ENCODE results near the gene POLR2E. TPM values are rescaled to one million over a fixed set of nuclear protein-coding genes. Genes with fewer than 3 reads are reported as not detected.

POLR2E gene
- total RNA-seq, 1 donor from 2014 or later, result 173 TPM

DNA sequence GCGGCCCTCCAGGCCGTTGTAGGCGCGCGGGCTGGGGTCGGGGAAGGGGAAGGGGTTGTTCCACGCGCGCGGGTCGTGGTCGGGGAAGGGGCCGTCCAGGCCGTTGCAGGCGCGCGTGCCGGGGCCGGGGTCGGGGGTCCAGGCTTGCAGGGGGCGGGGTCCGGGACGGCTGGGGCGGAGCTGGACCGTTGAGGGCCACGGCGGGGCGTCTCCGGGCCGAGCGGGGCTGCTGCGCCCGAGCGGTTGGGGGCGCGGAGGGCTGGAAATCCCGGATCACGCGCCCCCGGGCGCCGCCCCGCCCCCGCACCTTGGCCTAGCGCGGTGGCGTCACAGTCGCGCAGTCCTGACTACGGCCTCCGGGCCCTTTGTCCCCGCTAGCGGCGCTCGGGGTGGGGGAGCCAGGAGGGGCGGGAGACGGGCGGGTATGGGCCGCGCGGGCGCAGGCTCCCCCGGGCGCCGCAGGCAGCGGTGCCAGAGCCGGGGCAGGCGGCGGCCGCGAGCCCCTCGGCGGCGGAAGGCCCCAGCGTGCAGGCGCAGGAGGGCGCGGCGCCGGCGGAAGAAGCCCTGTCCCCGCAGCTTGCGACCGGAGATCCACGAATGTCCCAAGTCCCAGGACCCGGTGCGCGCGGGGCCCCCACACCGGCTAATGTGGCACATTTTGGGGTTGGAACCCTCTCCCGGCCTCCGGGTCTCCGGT, 9.3 kb upstream of the POLR2E start:
- peak overlapping the region; percentile 81 for H3K4me3 Mint-ChIP-seq
- DNase-seq, result peak; percentile 83
- intact Hi-C loops (cut with micrococcal nuclease), result loop anchor here (5.0 to 10.0 kb wide), 2 partner anchors 68 to 180 kb away; partner anchors contain the start of genes ARID3A and SBNO2
- POLR2A ChIA-PET, result interaction anchor here (0.6 to 3.7 kb wide), 18 partner anchors 9 to 254 kb away, joined by 3 to 41 read pairs (median 8); partner anchors contain the start of genes ABCA7, ARHGAP45, CIRBP and POLR2E
- ATAC-seq (ENCODE audit: low read depth), result peak; percentile 37
- no peaks in the 10 kb centered on the region for H3K9me3 Mint-ChIP-seq
- peaks cover 49% of the 10 kb centered on the region for H3K4me1 Mint-ChIP-seq
- TF ChIP-seq, protein P1, sequence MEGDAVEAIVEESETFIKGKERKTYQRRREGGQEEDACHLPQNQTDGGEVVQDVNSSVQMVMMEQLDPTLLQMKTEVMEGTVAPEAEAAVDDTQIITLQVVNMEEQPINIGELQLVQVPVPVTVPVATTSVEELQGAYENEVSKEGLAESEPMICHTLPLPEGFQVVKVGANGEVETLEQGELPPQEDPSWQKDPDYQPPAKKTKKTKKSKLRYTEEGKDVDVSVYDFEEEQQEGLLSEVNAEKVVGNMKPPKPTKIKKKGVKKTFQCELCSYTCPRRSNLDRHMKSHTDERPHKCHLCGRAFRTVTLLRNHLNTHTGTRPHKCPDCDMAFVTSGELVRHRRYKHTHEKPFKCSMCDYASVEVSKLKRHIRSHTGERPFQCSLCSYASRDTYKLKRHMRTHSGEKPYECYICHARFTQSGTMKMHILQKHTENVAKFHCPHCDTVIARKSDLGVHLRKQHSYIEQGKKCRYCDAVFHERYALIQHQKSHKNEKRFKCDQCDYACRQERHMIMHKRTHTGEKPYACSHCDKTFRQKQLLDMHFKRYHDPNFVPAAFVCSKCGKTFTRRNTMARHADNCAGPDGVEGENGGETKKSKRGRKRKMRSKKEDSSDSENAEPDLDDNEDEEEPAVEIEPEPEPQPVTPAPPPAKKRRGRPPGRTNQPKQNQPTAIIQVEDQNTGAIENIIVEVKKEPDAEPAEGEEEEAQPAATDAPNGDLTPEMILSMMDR (IDR thresholded peaks at IDR 0.05), result no peak
- CTCF ChIA-PET, result no interaction called here
- peaks cover 13% of the 10 kb centered on the region for H3K36me3 Mint-ChIP-seq (ENCODE audit: low read depth)
- H3K27ac Mint-ChIP-seq, result peak overlapping the region; percentile 63
- no peaks in the 10 kb centered on the region for H3K27me3 Mint-ChIP-seq

DNA sequence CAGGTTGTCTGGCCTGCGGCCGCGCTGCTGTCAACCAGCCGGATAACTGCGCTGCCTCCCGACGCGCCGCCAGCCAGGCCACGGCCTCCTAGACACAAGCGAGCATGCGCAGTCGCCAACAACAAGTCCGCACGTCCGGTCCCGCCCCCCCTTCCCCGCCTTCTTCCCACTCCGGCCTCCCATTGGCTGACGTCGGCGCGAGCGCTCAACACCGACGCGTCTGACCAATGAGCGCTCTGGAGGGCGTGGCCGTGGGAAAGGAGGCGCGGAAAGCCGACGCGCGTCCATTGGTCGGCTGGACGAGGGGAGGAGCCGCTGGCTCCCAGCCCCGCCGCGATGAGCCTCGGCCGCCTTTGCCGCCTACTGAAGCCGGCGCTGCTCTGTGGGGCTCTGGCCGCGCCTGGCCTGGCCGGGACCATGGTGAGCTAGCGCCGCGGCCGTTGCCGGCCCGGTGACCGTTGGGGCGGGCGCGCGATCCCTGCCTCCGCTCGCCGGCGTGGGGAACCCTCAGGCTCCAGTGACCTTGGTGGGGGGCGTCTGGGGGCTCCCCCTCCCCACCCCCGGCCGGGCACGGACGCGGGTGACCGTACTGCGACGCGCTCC, 8.6 kb upstream of the POLR2E start, which contains the start of gene GPX4:
Gene GPX4, plus strand, starts transcription at position 287 of the 603 bp plus-strand sequence. Its CDS starts 50 bp downstream, at position 337.
- ATAC-seq (ENCODE audit: low read depth) (peak; percentile 86), DNase-seq (peak; percentile 93)
- Mint-ChIP-seq H3K36me3 (ENCODE audit: low read depth) (peaks cover 13% of the 10 kb centered on the region), H3K9me3 (no peaks in the 10 kb centered on the region), H3K27me3 (no peaks in the 10 kb centered on the region), H3K4me3 (peak within 1 kb of the TSS; percentile 81), H3K4me1 (peaks cover 55% of the 10 kb centered on the region), H3K27ac (peak within 1 kb of the TSS; percentile 83)
- intact Hi-C loops (cut with micrococcal nuclease), result loop anchor here (1.0 to 10.0 kb wide), 7 partner anchors 9 to 179 kb away; partner anchors contain the start of genes ARID3A, POLR2E, RNU6-2 and SBNO2
- CTCF ChIA-PET, result interaction anchor here (1.1 kb wide), 1 partner anchor 46 kb away, joined by 3 read pairs; no protein-coding TSS in a partner anchor
- TF ChIP-seq, protein P1 (IDR thresholded peaks at IDR 0.05), result no peak
- POLR2A ChIA-PET, result interaction anchor here (0.6 to 3.7 kb wide), 20 partner anchors 8 to 254 kb away, joined by 3 to 41 read pairs (median 6); partner anchors contain the start of genes ABCA7, ARHGAP45, CIRBP and POLR2E

DNA sequence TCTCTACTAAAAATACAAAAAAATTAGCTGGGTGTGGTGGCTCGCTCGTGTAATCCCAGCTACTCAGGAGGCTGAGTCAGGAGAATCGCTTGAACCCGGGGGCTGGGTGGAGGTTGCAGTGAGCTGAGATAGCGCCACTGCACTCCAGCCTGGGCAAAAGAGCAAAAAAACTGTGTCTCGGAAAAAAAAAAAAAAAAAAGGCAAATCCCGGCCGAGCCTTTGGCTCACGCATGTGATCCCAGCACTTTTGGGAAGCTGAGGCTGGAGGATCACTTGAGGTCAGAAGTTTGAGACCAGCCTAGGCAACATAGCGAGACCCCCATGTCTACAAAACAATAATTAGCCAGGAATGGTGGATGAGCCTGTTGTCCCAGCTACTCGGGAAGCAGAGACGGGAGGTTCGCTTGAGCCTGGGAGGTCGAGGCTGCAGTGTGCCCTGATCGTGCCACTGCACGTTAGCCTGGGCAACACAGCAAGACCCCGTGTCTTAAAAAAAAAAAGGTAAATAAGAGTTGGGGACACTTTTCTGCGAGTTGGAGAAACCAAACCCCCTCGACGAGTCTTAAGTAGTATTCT, 8.0 kb upstream of the POLR2E start:
- POLR2A ChIA-PET, result interaction anchor here (0.6 to 3.7 kb wide), 20 partner anchors 8 to 172 kb away, joined by 3 to 41 read pairs (median 6); partner anchors contain the start of genes ABCA7, ARHGAP45, CIRBP and POLR2E
- H3K9me3 Mint-ChIP-seq, result no peaks in the 10 kb centered on the region
- TF ChIP-seq, protein P1 (IDR thresholded peaks at IDR 0.05), result no peak
- H3K27me3 Mint-ChIP-seq, result no peaks in the 10 kb centered on the region
- CTCF ChIA-PET, result interaction anchor here (1.1 kb wide), 1 partner anchor 45 kb away, joined by 3 read pairs; no protein-coding TSS in a partner anchor
- H3K36me3 Mint-ChIP-seq (ENCODE audit: low read depth), result peaks cover 11% of the 10 kb centered on the region
- H3K27ac Mint-ChIP-seq, result peak overlapping the region; percentile 83
- H3K4me1 Mint-ChIP-seq, result peaks cover 58% of the 10 kb centered on the region
- no peak for ATAC-seq (ENCODE audit: low read depth)
- intact Hi-C loops (cut with micrococcal nuclease), result loop anchor here (1.0 to 10.0 kb wide), 7 partner anchors 8 to 178 kb away; partner anchors contain the start of genes ARID3A, POLR2E, RNU6-2 and SBNO2
- H3K4me3 Mint-ChIP-seq, result peak overlapping the region; percentile 69
- DNase-seq, result no peak

DNA sequence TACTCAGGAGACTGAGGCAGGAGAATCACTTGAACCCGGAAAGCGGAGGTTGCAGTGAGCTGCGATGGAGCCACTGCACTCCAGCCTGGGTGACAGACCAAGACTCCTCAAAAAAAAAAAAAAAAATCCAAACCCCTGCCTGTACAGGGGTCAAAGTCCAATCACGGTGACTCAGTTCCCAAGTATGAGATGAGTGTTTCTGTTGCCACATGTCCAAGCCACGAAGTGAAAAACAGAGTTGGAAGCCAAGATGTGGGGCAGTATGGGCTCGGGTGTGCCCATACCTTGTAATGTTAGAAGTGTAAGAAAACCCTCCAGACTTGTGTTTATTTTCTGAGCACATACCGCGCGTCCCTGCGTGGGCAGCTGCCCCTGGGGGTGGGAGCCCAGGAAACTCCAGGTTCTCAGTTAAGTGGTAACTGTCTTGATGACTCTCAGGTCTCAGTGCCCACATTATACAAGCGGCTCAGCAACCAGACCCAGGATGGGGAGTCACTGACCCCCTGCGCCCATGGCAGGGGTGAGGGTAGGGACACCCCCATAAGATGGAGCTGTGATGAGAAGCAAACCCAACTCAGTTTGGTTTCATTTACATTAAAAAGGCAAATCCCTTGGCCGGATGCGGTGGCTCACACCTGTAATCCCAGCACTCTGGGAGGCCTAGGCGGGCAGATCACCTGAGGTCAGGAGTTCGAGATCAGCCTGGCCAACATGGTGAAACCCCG, 7.4 kb upstream of the POLR2E start:
- TF ChIP-seq, protein P1 (IDR thresholded peaks at IDR 0.05), result no peak
- DNase-seq, result no peak
- Mint-ChIP-seq H3K36me3 (ENCODE audit: low read depth) (peaks cover 10% of the 10 kb centered on the region), H3K4me1 (peaks cover 58% of the 10 kb centered on the region), H3K27ac (peak overlapping the region; percentile 83), H3K27me3 (no peaks in the 10 kb centered on the region), H3K4me3 (peak overlapping the region; percentile 32), H3K9me3 (no peaks in the 10 kb centered on the region)
- intact Hi-C loops (cut with micrococcal nuclease), result loop anchor here (1.0 to 10.0 kb wide), 7 partner anchors 7 to 178 kb away; partner anchors contain the start of genes ARID3A, POLR2E, RNU6-2 and SBNO2
- no peak for ATAC-seq (ENCODE audit: low read depth)
- POLR2A ChIA-PET, result interaction anchor here (0.7 to 3.7 kb wide), 16 partner anchors 15 to 172 kb away, joined by 3 to 41 read pairs (median 6); partner anchors contain the start of genes ABCA7, ARHGAP45, CIRBP and RNU6-2
- CTCF ChIA-PET, result interaction anchor here (1.1 kb wide), 1 partner anchor 45 kb away, joined by 3 read pairs; no protein-coding TSS in a partner anchor
